ENCODE results near the gene TMEM204.
"Not testable (repeated sequence)": the region's sequence is repeated elsewhere in the genome, so short reads cannot be mapped to it uniquely, and the experiment has no call there.

The TMEM204 gene

DNA sequence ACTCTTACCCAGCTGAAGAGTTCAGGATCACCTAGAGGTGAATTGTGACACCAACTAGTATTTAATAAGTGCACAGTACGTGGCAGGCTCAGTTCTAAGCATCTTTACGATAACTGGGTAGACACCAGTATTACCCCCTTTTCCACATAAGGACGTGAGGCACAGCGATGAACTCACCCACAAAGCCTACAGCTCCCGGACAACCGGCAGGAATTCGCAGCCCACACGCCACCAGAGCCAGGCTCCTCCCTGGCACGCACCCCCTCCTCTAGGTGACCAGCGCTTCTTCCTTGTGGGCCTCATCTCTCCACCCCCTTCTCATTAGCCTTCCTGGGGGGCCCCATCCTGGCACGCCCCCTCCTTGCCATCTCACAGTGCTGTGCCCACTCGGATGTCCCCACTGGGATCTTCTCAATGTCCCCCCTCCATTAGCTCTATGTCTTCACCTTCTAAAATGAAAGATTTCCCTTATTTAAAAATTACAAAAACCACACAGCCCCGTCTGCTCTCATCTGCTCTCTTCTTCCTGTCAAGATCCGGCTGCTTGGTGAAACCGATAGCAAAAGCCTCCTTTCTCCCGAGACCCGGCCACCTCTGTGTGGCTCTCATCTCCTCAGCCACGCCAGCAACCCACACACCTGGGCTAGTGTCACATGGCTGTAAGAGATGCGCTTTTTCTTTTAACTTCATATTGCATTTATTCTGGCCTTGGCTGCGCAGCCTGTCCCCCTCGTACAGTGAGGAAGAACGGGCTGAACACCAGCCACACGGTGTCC lies 57.7 kb downstream of the TMEM204 start:
- no peak for DNase-seq (ENCODE audit: low read depth in 2 of 2, low spot score in 1 of 2)

DNA sequence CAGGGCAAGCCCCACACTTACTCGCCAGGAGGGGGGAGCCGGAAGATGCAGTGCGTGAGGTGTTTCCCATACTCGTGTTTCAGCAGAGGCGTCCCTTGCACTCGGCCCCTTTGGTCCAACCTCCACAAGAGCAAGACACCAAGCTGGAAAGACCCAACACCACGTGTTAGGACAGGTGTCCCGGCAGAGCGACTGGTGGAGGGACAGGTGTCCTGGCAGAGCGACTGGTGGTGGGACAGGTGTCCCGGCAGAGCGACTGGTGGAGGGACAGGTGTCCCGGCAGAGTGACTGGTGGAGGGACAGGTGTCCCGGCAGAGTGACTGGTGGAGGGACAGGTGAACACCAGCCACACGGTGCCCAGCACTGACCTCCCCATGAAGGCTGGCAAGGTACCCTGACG lies 59.0 kb downstream of the TMEM204 start:
- DNase-seq (ENCODE audit: low read depth in 2 of 2, low spot score in 1 of 2): no peak

DNA sequence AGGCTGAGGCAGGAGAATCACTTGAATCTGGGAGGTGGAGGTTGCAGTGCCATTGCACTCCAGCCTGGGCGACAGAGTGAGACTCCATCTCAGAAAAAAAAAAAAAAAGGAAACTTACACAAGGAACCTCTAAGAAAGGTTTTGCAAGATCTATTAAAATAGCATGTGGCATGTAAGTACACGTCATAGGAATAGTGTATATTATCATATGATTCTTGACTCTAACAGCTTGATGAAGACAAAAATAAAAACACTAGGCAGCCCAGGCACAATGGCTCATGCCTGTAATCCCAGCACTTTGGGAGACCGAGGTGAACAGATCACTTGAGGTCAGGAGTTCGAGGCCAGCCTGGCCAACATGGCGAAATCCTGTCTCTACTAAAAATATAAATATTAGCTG lies 62.0 kb downstream of the TMEM204 start:
- DNase-seq (ENCODE audit: low read depth in 2 of 2, low spot score in 1 of 2): not testable (repeated sequence)

GRCh38 chr16:1596516-1596915 lies 63.0 kb downstream of the TMEM204 start:
- DNase-seq (ENCODE audit: low read depth in 2 of 2, low spot score in 1 of 2): no peak

GRCh38 chr16:1597154-1597553 lies 63.7 kb downstream of the TMEM204 start:
- DNase-seq (ENCODE audit: low read depth in 2 of 2, low spot score in 1 of 2): no peak

GRCh38 chr16:1601031-1601430 lies 67.6 kb downstream of the TMEM204 start:
- DNase-seq (ENCODE audit: low read depth in 2 of 2, low spot score in 1 of 2): no peak

DNA sequence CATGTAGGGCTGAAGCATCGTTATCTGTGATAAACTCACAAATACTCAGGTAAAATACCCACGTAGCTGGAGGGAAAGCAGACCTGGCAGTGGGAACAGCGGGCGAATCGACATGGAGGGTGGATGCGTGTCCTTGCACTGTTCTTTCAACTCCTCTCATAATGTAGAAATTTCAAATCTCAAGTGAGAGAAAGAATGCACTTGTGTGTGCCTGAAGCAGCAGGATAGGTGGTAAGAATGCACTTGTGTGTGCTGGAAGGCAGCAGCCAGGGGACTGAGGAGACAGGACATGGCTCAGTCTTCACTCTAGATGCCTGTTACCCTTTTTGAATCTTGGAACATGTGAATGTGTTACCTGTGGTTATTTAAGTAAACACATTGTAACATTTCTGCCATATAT lies 68.0 kb downstream of the TMEM204 start:
- DNase-seq (ENCODE audit: low read depth in 2 of 2, low spot score in 1 of 2): no peak

- DNase-seq (ENCODE audit: low read depth in 2 of 2, low spot score in 1 of 2): no peak
Measured at GRCh38 chr16:1602285-1602684, 68.8 kb downstream of the TMEM204 start.

All from stimulated activated CD8-positive, alpha-beta memory T cell treated with anti-CD3 and anti-CD28 coated beads, Interleukin-4, amount 100 ng/mL, for 1 hour (primary cell).